Bronchial epithelial cell (primary cell): ENCODE data around the gene GNG12. TPM values are rescaled to one million over a fixed set of nuclear protein-coding genes. Genes with fewer than 3 reads are reported as not detected.
A peak's percentile ranks its signal among the peaks of the same experiment; 100 is the strongest.

ENCODE experiments used
- DNase-seq: peaks from one replicate; pipeline ENCODE4 v3.0.0-alpha.2; 2010; ENCODE audit warnings: low read depth
- FAIRE-seq: peaks from 2 replicates; lab custom pipeline; 2011; peaks lifted over from hg19 to GRCh38; lab: Jason Lieb, UNC
- H3K27me3 ChIP-seq: 2 replicates; pipeline ENCODE4 v1.5.1; 2011; ENCODE audit warnings: low read length; ENCODE audit not compliant: control insufficient read depth, insufficient read depth
- H3K36me3 ChIP-seq: 2 replicates; pipeline ENCODE4 v1.5.1; 2011; ENCODE audit warnings: low read length; ENCODE audit not compliant: control insufficient read depth, insufficient read depth
- H3K4me3 ChIP-seq: 2 replicates; pipeline ENCODE4 v1.5.1; 2011; ENCODE audit warnings: mild to moderate bottlenecking, low read depth, low read length, control low read depth
- CTCF ChIP-seq: IDR thresholded peaks from 2 replicates; pipeline ENCODE4 v1.5.1; 2011; ENCODE audit warnings: mild to moderate bottlenecking, moderate library complexity, low read length, control low read depth, inconsistent platforms; ENCODE audit not compliant: insufficient read depth, severe bottlenecking
- total RNA-seq: library from RNA; depleted of rRNA; stranded (reverse); fragments of >200 nt; gene quantifications from 2 replicates; pipeline ENCODE4 v1.2.1, GENCODE V29; 2014

Gene GNG12
- total RNA-seq, 1 donor from 2014 or later = 75.3 TPM

DNA sequence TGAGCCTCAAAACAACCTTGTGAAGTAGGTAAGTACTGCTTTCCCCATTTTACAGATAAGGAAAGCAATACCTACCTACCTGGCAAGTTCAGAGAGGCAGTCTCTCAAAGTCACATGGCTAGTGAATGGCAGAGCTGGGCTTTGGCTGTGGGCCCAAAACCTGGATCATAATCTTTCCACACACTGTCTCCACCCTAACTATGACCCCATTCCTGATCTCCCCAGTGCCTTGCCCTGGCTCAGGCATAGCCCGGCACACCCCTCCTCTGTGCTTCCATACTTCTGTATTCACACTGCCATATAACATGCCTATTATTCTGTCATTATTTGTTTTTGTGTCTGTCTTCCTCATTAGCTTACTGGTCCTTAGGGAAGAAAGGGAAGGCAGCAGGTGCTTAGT, 15.9 kb downstream of the GNG12 start:
- DNase-seq (no peak), FAIRE-seq (no peak)
- H3K4me3 ChIP-seq = no peak overlapping the region
- no peaks in the 10 kb centered on the region for H3K27me3 ChIP-seq
- H3K36me3 ChIP-seq = peaks cover 3% of the 10 kb centered on the region
- no peak for TF ChIP-seq CTCF

DNA sequence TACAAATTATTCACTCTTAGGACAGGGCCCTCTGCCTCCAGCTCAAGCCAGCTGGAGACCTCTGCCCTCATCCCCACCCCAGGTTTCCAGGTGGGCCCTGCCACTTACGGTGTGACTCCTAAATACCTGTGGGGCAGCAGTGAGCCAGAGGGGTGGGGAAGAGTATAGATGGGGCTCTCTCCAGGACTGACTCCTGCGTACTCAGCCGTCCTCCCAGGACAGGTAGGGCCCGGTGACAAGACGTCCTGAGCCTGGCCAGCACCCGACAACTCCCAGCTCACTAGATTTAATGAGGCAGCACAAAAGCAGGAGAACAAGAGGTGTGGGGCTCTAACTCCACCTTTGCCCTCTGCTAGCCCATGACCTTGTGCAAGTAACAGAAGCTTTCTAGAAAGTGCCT, 16.8 kb downstream of the GNG12 start:
- DNase-seq (no peak), FAIRE-seq (no peak)
- H3K36me3 ChIP-seq = peaks cover 3% of the 10 kb centered on the region
- H3K4me3 ChIP-seq = no peak overlapping the region
- no peak for TF ChIP-seq CTCF
- no peaks in the 10 kb centered on the region for H3K27me3 ChIP-seq

DNA sequence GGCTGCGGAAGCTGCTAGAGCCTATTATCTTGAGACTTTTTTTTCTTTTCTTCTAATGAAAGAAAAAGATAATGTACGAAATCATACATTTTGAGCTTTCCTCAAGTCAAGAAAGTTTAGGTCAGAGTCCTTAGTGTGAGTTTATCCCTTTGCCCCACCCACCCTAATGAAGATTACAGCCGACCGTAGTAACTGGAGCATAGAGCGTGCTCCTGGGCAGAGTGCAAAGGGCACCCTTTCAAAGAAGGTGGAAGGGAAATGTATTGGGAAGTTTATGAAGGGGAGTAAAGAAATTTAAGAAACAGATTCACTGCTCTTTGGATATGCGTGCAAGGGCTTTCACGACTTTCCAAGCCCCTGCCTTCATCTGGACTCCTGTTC, 17.2 kb downstream of the GNG12 start:
- DNase-seq (no peak), FAIRE-seq (no peak)
- no peak overlapping the region for H3K4me3 ChIP-seq
- peaks cover 3% of the 10 kb centered on the region for H3K36me3 ChIP-seq
- H3K27me3 ChIP-seq = no peaks in the 10 kb centered on the region
- no peak for TF ChIP-seq CTCF

- H3K4me3 ChIP-seq = no peak overlapping the region
- H3K27me3 ChIP-seq = no peaks in the 10 kb centered on the region
- H3K36me3 ChIP-seq = peaks cover 3% of the 10 kb centered on the region
- TF ChIP-seq CTCF = no peak
- FAIRE-seq (no peak), DNase-seq (no peak)
Measured at GRCh38 chr1:67815303-67816094, 17.8 kb downstream of the GNG12 start.

GRCh38 chr1:67814121-67814772, 19.0 kb downstream of the GNG12 start:
- Histone ChIP-seq H3K27me3 (no peaks in the 10 kb centered on the region), H3K36me3 (peaks cover 3% of the 10 kb centered on the region), H3K4me3 (no peak overlapping the region)
- no peak for TF ChIP-seq CTCF
- DNase-seq (peak; percentile 43), FAIRE-seq (no peak)
